Astrocyte of the cerebellum (primary cell): ENCODE results near the gene TRPC5OS.

ENCODE experiments used
- DNase-seq: peaks from one replicate; pipeline ENCODE4 v3.0.0-alpha.2; 2011; ENCODE audit warnings: low read depth
- H3K4me3 ChIP-seq: 2 replicates; pipeline ENCODE4 v1.5.1; 2011; ENCODE audit warnings: mild to moderate bottlenecking, low read depth, low read length, moderate library complexity
- in situ Hi-C: cut with HindIII; loops from 2 replicates; pipeline ENCODE4 v1.10.0; 2017; ENCODE audit warnings: low sequenced_read_pairs
- TF ChIP-seq, protein P1 (sequence below): IDR thresholded peaks from 2 replicates; pipeline ENCODE4 v1.5.1; 2012; ENCODE audit warnings: low read length, low read depth, moderate library complexity, mild to moderate bottlenecking; ENCODE audit errors: missing control alignments

Gene TRPC5OS

DNA sequence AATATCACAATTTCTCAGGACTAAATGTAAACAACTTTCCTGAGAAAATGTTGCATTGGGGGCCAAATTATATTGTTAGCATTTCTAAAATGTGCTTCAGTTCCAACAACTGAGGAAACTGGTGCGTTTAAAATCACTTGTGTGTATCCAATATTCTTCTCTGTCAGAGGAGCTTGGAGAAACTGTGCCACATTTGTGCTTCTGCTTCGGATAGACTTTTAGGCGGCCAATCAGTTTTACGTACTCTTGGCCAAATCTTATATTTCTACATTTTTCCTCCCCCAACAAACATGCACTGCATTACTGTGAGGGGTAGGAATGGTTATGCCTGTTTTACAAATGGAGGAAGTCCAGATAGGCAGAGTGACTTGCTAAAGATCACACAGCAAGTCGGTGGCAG lies 27.4 kb upstream of the TRPC5OS start:
- in situ Hi-C loops = no loop called here
- no peak overlapping the region for H3K4me3 ChIP-seq
- TF ChIP-seq, protein P1, sequence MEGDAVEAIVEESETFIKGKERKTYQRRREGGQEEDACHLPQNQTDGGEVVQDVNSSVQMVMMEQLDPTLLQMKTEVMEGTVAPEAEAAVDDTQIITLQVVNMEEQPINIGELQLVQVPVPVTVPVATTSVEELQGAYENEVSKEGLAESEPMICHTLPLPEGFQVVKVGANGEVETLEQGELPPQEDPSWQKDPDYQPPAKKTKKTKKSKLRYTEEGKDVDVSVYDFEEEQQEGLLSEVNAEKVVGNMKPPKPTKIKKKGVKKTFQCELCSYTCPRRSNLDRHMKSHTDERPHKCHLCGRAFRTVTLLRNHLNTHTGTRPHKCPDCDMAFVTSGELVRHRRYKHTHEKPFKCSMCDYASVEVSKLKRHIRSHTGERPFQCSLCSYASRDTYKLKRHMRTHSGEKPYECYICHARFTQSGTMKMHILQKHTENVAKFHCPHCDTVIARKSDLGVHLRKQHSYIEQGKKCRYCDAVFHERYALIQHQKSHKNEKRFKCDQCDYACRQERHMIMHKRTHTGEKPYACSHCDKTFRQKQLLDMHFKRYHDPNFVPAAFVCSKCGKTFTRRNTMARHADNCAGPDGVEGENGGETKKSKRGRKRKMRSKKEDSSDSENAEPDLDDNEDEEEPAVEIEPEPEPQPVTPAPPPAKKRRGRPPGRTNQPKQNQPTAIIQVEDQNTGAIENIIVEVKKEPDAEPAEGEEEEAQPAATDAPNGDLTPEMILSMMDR = no peak
- no peak for DNase-seq

DNA sequence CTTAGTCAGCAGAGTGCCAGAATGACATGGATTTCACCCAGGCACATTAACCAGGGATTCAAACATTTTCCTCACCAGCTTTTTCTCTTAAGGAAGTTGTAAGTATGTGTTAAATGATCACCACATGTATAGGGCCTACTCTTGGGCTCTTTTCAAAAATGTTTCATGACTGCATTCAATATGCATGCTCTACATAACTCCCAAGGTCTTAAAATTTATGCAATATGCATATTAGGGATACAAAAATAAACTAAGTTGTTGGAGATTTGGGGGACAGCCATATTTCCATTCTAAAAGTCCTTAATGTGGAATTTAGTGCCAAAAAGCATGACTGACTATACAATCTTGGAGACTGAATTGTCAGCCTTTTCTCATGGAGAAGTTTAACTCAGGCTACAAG lies 25.0 kb upstream of the TRPC5OS start:
- DNase-seq = no peak
- in situ Hi-C loops = no loop called here
- no peak overlapping the region for H3K4me3 ChIP-seq
- TF ChIP-seq, protein P1 = no peak

DNA sequence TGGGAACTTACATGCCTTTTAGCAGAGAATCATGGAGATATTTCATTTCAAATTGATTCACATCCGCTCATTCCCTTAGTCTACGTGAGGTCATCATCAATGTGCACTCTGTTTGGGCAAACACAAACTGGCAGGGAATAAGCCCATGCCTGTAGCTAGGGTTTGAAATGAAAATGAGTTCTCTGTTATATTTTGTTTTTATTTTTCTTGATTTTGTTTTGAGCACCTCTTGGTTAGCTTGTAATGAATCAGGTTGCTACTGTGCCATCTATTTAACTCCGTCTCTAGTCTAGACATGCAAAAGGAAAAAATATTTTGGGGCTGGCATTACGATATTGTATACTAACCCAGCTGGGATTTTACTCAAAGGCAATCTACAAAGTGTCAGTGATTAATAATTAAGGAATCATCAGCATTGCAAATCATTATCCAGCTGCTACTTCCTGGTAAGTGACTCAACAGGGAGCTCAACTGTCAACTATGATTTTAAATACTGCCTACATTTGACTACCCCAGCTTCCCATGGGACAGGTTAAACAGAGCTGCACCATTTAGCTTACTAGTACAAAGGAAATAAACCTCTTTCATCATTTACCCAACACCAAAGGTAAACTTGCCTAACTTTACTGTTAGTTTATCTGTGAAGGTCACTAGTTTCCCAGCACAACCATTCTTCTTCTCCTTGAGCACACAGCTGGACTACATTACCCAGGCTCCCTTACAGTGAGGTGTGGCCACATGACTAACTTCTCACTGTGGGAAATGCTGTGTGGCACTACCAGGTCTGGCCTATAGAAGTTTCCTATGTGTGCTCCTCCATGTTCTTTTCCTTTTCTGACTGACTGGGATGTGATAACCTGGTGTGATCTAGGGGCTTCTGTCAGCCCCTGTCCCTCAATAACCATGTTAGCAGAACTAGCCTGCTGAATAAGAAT lies 21.2 kb upstream of the TRPC5OS start:
- in situ Hi-C loops = no loop called here
- TF ChIP-seq, protein P1 = no peak
- no peak for DNase-seq
- H3K4me3 ChIP-seq = no peak overlapping the region

DNA sequence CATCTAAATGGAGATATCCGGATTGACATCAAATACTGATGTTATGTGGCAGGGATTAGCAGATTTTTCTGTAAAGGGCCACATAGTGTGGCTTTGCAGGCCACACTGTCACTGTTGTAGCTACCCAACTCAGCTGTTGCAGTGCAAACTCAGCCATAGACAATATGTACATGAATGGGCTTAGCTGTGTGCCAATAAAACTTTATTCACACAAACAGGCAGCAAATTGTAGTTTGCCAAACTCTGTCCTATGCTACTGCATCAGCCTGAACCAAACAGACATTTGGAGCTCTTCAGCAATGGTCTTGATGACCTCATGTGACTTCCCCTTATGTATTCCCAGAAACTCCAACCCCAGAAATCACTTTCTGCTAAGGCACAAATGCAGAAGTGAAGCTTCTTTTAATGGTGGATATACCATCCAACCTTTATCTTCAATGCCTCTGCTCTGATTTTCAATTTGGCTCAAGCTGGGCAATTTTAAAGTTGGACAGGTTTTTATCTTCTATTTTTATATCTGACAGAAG lies 18.4 kb upstream of the TRPC5OS start:
- in situ Hi-C loops = no loop called here
- no peak overlapping the region for H3K4me3 ChIP-seq
- no peak for DNase-seq
- TF ChIP-seq, protein P1 = no peak

DNA sequence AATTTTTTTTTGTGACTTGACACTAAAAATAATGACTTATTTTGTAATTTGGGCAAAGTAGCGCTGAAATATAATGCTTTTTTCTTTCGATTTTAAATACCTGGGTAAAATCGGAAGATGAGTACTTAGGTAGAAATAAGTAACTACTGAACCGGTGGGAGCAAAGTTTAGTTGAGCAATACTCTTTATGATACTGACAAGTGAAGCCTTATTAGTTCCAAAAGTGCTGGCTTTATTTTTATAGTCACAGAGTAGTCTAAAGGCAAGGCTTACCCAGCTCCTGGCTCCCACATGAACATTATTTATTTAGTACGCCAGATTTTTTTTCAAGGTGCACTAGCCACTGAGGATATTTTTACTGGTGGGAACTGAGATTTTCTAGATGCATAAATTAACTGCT lies 14.4 kb upstream of the TRPC5OS start:
- no peak for DNase-seq
- in situ Hi-C loops = no loop called here
- TF ChIP-seq, protein P1 = no peak
- no peak overlapping the region for H3K4me3 ChIP-seq

DNA sequence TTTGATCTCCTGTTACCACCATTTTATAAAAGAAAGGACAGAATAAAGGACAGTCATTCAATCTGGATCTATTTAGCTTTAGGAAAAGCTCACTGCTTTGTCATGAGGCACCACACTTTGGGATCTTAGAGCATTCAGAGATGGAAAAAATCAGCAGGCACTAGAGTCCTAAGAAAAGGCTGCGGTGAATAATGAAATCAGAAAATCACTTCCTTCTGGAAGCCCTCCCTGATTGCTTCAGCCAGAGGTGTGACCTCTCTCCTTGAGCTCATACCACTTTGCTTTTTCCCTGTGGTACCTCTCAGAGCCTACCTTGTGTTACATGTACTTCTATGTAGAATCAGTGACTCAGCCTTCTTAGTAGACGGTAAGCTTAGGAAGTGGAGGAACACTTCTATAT lies 8.7 kb upstream of the TRPC5OS start:
- TF ChIP-seq, protein P1 = no peak
- no peak overlapping the region for H3K4me3 ChIP-seq
- in situ Hi-C loops = no loop called here
- no peak for DNase-seq
